ENCODE measurements around the gene USP24. TPM values are rescaled to one million over a fixed set of nuclear protein-coding genes. Genes with fewer than 3 reads are reported as not detected.

Gene USP24
- total RNA-seq, 4 donors from 2014 or later: 27.7 to 84.0 (median 30.2) TPM

- TF ChIP-seq EP300 (IDR thresholded peaks at IDR 0.05) (no peak), CTCF (IDR thresholded peaks at IDR 0.05) (no peak)
- Histone ChIP-seq H3K27me3 (no peaks in the 10 kb centered on the region), H3K27ac (no peak overlapping the region), H3K4me1 (no peaks in the 10 kb centered on the region), H3K4me3 (no peak overlapping the region), H3K9me3 (no peaks in the 10 kb centered on the region), H3K36me3 (peaks cover 78% of the 10 kb centered on the region)
- DNase-seq (ENCODE audit: low spot score in 2 of 2): no peak
Observed at GRCh38 chr1:55156093-55156492, 59.1 kb downstream of the USP24 start.

- Histone ChIP-seq H3K9me3 (no peaks in the 10 kb centered on the region), H3K4me1 (no peaks in the 10 kb centered on the region), H3K36me3 (peaks cover 72% of the 10 kb centered on the region), H3K4me3 (no peak overlapping the region), H3K27ac (no peak overlapping the region), H3K27me3 (no peaks in the 10 kb centered on the region)
- TF ChIP-seq POLR2AphosphoS5 (IDR thresholded peaks at IDR 0.05): no peak
- TF ChIP-seq CTCF (IDR thresholded peaks at IDR 0.05): no peak
- no peak for TF ChIP-seq EP300 (IDR thresholded peaks at IDR 0.05)
- no peak for TF ChIP-seq POLR2A (IDR thresholded peaks at IDR 0.05)
- no peak for DNase-seq (ENCODE audit: low spot score in 2 of 2)
- 69% methylated on average over 6 of the region's 6 CpGs for WGBS
Observed at GRCh38 chr1:55155522-55155921, 59.6 kb downstream of the USP24 start.

GRCh38 chr1:55154616-55155015 is 60.5 kb downstream of the USP24 start:
- Histone ChIP-seq H3K27me3 (no peaks in the 10 kb centered on the region), H3K27ac (no peak overlapping the region), H3K4me3 (no peak overlapping the region), H3K9me3 (no peaks in the 10 kb centered on the region), H3K4me1 (no peaks in the 10 kb centered on the region), H3K36me3 (peaks cover 68% of the 10 kb centered on the region)
- TF ChIP-seq CTCF (IDR thresholded peaks at IDR 0.05): no peak
- TF ChIP-seq POLR2AphosphoS5 (IDR thresholded peaks at IDR 0.05): no peak
- no peak for TF ChIP-seq EP300 (IDR thresholded peaks at IDR 0.05)
- no peak for TF ChIP-seq POLR2A (IDR thresholded peaks at IDR 0.05)
- no peak for DNase-seq (ENCODE audit: low spot score in 2 of 2)
- 57% methylated on average over 5 of the region's 5 CpGs for WGBS

- TF ChIP-seq POLR2AphosphoS5 (IDR thresholded peaks at IDR 0.05): no peak
- TF ChIP-seq EP300 (IDR thresholded peaks at IDR 0.05): no peak
- no peak for TF ChIP-seq POLR2A (IDR thresholded peaks at IDR 0.05)
- no peak for TF ChIP-seq CTCF (IDR thresholded peaks at IDR 0.05)
- 93% methylated on average over 3 of the region's 3 CpGs for WGBS
- H3K4me3 ChIP-seq: no peak overlapping the region
- peaks cover 57% of the 10 kb centered on the region for H3K36me3 ChIP-seq
- no peak for DNase-seq (ENCODE audit: low spot score in 2 of 2)
- H3K9me3 ChIP-seq: no peaks in the 10 kb centered on the region
- no peaks in the 10 kb centered on the region for H3K4me1 ChIP-seq
- no peaks in the 10 kb centered on the region for H3K27me3 ChIP-seq
- H3K27ac ChIP-seq: no peak overlapping the region
Observed at GRCh38 chr1:55153031-55153430, 62.1 kb downstream of the USP24 start.

GRCh38 chr1:55150880-55151588 is 64.1 kb downstream of the USP24 start:
- H3K36me3 ChIP-seq: peaks cover 50% of the 10 kb centered on the region
- H3K4me1 ChIP-seq: no peaks in the 10 kb centered on the region
- no peak overlapping the region for H3K4me3 ChIP-seq
- TF ChIP-seq EP300 (IDR thresholded peaks at IDR 0.05) (no peak), CTCF (IDR thresholded peaks at IDR 0.05) (no peak)
- no peak overlapping the region for H3K27ac ChIP-seq
- WGBS: 86% methylated on average over 2 of the region's 2 CpGs
- no peak for DNase-seq (ENCODE audit: low spot score in 2 of 2)
- H3K9me3 ChIP-seq: no peaks in the 10 kb centered on the region
- H3K27me3 ChIP-seq: no peaks in the 10 kb centered on the region
